ENCODE data around the gene SKI.

Gene SKI

DNA sequence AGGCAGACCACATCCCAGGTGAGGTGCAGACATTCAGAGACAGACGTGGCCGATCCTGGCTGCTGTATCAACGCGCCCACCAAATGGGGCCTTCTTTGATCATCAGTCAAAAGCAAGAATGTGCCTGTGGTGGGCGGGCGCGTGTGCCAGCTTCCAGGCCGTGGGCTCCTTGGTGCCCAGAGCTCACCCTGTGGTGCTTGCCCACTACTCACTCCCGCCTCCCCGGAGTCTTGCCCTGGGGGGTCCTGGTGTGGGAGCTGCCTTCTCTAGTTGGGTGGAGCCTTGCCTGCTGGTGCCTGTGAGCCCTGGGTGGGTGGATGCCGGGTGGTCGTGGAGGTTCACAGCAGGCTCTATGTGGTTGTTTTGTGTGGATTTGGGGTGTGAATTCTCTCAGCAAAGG lies 70.6 kb downstream of the SKI start:
- DNase-seq = no peak

DNA sequence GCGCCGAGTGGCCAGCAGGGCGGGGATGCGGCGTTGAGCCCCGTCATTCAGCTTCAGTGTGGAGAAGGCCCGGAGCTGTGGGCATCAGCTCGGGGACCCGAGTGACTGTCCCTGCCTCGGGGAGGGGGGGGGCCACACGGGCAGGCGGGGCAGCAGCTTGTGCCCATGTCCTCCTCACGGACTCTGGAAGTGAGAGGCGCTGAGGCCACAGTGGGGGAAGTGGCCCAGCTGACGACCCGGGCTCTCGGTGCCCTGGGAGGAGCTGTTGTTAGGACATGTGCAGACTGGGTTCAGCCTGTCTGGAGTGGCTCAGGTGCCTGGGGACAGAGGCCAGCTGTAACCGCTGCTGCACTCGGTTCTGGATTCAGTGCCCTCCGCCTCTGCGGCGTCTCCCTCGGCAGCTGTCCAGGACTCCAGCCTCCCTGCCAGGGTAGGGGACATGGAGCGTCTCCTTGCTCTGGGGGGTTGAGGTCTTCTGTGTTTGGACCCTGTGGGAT lies 71.1 kb downstream of the SKI start:
- no peak for DNase-seq

DNA sequence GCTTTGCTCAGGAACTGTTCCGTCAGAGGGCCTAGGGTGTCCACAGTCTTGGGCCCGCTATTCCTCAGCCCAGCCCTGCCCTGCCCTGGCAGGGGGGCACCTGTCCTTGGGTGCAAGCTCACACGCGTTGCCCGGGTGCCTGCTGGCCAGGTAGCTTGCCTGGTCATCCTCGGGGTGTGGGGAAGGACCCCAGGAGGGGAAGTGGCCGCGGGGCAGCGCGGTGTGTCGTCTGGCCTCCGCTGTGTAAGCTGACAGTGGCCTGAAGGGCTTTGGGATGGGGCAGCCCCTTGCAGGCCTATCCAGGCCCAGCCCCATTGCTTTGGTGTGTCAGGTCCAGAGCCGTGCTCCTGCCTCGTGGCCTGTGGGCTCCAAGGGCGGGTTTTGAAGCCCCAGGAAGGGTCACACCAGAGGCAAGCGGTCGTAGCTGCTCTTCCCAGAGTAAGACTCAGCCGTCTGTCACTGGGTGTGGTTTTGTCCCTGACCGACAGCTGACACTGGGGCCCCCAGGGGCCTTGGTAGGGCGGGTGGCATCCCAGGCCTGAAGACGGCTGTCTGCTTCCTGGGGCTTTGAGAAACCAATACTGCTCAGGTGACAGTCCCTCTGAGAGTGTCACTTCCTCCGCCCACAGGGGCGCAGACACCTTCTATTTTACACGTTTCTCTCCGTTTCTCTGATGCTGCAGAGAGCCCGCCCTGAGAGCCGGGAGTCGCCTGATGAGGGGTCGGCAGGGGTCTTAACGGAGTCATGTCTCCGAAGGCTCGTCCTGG lies 72.1 kb downstream of the SKI start:
- DNase-seq = peak; percentile 76

DNA sequence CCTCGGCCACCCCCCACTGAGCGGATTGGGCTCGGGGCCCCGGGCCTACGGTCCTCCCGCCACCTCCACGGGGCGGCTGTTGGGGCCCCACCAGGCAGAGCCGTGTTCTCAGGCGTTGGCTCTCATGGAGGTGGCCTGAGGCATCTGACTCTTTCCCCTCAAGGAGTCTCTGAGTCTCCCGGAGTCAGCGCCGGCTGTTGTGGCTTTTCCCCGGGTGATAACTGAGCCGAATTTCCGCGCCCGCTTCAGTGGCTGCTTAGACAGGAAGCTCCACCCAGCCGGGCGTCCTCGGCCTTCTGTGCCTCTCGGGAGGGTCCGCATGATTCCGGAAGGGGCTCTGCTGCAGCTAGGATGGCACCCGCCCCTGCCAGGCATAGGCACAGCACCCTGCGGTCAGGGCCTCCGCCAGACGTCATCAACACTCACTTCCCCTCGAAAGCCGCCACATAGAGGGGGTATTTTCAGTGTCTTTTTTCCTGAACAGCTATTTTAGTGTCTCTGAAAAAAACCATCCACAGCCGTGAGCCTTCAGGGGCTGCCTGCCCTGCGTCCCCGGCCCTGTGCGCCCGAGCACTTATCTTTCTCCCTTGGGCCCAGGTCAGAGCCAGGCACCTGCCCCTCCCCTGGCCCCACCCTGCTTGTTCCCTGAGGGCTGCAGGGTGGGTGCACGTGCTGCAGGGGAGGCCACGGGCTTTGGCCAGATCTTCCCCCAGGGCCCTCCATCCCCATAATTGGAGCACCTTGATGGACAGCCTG lies 72.9 kb downstream of the SKI start:
- peak; percentile 96 for DNase-seq

DNA sequence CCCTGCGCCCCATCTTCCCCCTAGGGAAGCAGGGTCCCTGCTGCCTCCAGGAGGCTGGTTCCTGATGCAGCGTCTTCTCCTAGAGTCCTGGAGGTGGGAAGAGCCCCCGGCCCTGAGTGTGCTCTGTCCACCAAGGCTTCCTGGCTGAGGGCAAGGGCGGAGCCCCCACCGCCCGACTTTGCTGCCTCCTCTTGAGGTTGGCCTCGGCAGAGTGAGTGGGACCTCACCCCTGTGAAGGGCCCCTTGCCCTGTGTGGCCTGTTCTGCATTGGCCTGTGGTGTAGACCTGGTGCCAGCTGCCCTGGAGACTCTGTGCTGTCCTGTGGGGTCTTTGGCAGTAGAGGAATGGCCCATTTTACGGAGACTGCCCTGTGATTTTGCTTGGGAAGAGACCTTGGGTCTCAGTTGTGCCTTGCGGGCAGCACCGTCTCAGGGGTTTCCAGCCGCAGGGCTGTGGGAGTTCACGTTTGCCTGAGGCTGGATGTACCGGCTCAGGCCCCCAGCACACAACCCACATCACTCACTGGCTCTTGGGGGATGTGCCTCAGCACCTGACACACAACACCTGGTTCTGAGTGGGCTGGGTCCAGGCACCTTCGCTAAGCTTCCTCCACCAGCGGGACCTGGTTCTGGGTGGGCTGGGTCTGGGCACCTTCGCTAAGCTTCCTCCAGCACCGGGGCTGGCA lies 73.6 kb downstream of the SKI start:
- no peak for DNase-seq

DNA sequence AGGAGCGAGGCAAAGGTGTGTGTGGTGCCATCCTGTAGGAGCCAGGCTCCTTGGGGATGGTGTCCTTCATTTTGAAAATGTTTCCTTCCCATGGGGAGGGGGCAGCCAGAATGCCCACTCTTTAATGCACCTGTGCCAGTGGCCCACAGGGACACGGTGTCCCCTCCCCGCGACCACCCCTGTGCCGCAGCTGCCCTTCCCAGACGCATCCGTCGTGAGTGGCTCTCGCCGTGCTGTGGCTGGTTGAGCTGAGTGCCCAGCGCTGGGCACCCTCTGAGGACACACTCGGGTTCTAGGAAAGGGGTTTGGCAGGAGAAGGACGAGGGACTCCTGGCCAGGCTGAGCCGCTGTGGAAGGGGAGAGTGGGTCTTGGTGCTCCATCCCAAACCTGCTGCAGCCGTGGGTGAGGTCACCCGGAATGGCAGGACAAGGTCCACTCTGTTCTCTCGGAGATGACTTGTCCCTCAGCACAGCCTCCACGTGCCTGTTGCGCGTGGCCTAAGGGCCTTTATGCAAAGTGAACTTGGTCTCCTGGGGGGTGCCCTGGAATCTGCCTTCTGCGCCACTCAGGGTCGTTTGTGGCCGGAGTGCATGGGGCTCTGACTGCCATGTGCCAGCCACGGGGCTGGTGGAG lies 74.3 kb downstream of the SKI start:
- no peak for DNase-seq

DNA sequence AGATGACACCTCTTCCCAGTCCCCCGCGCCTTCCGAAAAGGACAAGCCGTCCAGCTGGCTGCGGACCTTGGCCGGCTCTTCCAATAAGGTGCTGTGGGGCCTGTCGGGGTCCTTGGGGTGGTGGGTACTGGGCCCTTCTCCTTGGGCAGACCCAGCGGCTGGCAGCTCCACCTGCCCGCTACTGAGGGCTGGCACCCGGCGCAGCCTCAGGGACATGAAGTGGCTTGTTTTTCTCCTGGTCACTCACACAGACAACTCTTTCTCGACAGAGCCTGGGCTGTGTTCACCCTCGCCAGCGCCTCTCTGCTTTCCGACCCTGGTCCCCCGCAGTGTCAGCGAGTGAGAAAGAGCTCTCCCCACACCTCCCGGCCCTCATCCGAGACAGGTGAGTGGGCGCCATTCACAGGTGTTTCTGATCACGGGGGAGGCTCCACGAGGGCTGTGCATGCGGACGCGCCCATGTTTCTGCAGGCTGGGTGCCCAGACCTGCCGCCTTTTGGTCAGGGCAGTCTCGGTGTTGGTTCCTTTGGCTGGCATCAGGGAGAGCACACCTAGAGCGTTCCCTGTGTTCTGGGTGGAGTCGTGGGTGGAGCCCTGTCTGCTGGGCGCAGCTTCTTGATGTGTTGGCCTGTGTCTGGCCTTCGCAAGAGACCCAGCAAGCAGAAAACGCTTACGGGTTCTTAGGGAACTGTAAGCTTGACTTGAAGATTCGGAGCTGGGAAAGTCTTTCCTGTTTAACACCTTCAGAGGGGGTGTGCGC lies 75.1 kb downstream of the SKI start:
- DNase-seq = no peak

DNA sequence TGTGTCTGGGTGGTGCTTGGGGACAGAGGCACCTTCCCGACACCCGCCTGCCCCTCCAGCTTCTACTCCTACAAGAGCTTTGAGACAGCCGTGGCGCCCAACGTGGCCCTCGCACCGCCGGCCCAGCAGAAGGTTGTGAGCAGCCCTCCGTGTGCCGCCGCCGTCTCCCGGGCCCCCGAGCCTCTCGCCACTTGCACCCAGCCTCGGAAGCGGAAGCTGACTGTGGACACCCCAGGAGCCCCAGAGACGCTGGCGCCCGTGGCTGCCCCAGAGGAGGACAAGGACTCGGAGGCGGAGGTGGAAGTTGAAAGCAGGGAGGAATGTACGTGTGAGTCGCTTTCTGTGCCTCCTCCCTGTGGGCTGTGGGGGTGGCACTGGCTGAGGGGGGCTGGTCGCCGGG lies 75.7 kb downstream of the SKI start:
- no peak for DNase-seq

DNA sequence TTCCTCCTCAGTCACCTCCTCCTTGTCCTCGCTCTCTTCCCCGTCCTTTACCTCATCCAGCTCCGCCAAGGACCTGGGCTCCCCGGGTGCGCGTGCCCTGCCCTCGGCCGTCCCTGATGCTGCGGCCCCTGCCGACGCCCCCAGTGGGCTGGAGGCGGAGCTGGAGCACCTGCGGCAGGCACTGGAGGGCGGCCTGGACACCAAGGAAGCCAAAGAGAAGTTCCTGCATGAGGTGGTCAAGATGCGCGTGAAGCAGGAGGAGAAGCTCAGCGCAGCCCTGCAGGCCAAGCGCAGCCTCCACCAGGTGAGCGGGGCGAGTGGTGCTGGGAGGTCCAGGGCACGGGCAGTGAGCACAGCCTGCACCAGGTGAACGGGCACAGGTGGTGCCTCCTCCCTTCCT lies 76.2 kb downstream of the SKI start:
- DNase-seq = no peak

DNA sequence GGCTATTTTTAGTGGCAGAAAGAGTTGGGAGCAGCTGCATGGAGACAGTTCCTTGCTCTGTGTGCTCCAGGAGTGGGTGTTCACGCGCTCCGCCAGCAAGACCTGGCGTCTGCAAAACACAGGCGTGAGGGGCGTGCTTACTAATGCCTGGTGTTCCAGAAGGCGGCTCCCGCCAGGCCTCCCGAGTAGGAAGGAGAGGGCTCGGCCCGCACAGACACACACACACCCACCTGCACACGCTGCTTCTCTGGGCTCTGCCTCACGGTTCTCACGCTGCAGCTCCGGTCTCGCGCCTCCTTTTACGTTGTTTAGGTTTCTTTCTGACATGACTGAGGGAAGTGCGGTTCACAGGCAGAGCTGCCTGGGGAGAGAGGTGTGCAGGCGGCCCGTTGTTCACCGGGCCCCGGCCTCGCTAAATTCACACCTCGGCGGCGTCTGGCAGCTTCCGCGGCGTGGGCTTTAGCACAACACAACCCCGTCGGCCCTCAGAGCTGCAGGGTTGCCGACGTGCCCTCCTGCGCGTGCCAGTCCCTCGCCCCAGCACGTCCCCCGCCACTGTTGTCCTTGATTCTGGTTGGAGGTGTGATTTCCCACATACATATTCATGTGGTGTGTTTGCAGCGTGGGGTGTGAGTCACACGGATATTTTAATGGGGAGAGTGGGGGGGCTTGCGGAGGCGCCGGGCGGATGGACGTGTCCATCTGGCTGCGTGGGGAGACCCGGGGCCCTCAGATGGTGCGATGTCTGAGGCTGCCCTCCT lies 77.0 kb downstream of the SKI start:
- DNase-seq = no peak

DNA sequence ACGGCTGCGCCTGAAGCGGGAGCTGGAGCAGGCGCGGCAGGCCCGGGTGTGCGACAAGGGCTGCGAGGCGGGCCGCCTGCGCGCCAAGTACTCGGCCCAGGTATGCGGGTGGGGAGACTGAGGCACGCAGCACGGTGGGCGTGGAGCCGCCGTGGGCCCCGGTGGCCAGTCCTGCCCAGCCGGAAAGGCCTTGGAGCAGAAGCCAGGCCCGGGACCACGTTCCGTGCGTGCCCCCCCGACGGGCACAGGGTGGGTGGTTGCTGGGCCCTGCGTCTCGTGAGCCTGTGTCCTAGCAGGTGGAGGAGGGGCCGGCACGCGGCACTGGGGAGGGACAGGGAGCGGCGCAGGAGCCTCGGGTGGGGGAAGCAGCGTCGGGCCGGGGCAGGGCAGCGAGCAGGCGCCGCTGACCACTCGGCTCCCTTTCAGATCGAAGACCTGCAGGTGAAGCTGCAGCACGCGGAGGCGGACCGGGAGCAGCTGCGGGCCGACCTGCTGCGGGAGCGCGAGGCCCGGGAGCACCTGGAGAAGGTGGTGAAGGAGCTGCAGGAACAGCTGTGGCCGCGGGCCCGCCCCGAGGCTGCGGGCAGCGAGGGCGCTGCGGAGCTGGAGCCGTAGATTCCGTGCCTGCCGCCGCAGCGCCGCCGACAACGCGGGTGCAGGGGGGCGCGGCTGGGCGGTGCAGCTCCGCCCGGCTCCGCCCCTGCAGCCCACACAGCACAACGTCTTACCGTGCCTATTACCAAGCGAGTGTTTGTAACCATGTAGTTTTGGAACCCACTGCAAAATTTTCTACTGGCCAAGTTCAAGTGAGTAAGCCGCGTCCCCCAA lies 78.2 kb downstream of the SKI start:
- DNase-seq = no peak

DNA sequence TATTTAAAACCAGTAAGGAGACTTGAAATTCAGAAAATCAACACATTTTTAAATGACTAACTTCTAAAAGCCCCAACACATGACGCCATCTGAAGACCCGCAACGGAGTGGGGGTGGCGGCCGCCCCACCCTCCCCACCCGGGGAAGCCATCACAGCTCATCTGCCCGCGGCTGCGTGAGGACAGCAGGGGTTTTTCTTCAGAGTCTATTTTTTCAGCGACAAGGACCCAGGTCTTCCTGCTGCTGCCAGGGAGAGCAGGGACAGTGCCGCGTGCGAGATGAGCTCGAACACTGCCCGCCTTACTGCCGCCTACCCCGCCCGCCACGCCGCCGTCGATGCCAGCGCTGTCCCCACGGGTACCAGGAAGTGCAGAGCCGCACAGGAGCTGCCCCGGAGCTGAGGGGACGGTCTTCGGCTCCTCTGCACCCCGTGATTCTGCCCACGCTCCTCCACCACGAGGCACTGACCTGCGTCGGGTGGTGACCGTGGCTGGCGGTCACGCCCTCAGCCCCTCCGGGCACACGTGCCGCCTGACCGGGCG lies 79.0 kb downstream of the SKI start:
- no peak for DNase-seq

DNA sequence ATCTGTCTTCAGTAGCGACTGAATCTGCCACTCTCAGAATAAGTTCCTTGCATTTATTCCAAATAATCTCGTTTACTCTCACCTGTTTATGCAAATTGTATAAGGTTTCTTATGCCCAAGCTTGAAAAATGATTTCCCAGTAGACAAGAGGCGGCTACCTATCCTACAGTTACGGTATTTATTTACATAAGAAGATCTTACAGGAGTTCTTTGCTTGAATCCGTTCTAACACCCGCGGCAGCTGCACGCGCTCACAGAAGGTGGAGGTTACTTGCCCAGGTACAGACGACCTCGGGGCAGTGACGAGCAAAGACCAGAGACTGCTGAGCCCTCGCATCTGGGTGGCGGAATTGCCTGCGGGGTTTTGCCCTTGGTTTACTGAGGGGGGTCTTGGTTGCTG lies 79.9 kb downstream of the SKI start:
- DNase-seq = no peak

DNA sequence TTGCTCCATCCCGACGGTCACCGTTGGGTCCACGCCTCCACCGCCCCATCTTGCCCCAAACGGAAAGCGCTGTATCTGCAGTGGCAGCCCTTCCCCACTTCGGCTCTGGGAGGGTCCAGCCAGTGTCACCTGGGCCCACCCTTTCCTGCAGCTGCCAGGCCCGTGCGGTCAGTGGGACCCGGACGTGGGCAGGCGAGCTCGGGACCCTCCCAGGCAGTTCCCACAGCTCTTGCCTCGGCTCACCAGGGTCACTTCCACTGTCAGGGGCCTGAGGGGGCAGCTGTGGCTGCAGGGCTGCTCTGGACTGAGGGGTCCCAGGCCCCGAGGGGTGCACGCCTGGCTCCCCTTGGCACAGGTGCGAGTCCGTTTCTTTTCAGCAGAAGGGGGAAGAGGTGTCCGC lies 80.7 kb downstream of the SKI start:
- no peak for DNase-seq

DNA sequence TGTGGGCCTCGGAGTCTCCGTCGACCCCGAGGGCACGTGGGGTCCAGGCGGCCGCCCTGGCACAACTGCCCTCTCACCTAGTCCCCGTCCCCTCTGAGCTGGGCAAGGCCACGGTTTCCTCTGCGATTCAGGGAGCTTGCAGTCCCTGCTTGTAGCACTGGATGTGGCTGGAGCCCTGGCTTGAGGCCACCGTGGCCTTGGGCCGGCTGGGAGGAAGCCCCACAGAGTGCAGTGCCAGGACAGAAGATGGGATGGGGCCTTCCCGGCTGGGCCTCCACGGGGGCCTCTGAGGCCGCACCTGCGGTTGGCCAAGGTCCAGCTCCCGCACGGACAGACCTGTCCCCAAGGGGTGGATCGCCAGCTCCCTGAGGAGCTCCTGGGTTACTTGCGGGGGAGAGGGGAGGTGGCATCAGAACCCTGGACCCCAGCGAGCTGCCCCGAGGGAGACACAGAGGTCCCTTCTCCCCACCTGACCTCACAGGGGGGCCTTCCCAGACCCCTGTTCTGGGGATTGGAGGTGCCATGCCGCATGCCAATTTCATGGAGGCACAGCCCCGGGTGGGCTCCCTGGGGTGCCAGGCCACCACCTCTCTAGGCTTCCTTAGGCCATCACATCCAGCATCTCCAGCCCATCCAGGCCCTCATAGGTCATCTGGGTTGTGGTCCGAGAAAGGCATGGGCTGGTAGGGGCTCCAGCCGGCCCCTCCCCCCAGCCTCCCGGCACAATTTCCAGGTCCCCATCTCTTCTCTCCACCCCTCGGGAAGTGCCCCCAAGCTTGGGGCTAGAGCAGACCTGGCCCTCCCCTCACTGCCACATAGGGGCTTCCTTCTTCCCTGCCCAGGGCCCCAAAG lies 82.4 kb downstream of the SKI start:
- no peak for DNase-seq

DNA sequence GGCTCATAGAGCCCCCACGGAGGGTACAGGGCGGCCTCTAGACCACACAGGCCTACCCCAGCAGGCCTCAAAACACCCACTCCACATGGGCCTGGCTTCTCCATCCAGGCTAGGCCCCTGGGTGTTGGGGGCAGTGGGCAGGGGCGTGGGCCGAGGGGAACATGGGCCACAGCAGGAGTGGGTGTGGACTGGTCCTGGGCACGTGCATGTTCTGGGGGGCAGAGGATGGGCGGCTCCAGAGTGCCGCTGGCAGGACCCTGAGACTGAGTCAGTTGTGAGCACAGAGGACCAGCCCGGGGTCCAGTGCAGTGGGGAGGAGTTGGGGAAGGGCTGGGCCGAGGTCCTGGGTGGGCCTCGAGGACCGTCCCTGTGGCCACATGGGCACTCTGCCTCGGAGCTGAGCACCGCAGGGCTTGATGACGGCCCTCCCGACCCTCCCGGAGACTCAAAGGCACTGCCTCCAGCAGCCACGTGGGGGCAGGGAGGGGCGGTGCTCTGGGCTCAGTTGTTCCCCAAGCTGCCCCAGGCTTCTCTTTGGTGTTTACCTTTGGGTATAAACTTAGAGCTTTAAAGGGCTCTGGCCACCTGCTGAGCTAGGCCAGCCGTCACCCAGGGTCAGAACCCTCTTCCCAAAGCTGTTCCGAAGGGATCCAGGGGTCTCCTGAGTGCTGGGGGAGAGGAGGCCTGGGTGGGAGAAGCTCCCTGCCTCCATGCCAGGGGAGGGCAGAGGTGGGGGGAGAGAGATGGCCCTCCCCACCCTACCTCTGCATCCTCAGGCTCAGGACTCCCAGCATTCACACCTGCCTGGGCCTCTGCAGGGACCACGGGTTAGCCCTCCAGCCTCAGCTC lies 83.3 kb downstream of the SKI start:
- DNase-seq = peak; percentile 71

DNA sequence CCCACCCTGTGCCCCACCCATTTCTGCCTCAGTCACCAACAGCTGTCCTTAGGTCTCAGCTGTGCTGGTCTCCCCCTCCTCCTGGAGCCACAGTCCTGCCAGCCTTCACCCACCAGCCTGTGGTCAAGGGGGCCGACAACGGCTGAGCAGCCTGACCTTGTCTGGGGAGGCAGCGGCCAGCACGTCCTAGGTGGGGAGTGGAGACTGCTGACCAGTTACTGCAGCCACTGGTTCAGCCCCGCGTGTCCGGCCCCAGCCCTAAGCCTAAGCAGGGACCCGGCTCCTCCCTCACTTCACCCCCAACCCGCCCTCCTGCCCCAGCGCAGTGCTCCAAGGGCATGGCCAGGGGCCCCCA lies 84.0 kb downstream of the SKI start:
- DNase-seq = no peak

DNA sequence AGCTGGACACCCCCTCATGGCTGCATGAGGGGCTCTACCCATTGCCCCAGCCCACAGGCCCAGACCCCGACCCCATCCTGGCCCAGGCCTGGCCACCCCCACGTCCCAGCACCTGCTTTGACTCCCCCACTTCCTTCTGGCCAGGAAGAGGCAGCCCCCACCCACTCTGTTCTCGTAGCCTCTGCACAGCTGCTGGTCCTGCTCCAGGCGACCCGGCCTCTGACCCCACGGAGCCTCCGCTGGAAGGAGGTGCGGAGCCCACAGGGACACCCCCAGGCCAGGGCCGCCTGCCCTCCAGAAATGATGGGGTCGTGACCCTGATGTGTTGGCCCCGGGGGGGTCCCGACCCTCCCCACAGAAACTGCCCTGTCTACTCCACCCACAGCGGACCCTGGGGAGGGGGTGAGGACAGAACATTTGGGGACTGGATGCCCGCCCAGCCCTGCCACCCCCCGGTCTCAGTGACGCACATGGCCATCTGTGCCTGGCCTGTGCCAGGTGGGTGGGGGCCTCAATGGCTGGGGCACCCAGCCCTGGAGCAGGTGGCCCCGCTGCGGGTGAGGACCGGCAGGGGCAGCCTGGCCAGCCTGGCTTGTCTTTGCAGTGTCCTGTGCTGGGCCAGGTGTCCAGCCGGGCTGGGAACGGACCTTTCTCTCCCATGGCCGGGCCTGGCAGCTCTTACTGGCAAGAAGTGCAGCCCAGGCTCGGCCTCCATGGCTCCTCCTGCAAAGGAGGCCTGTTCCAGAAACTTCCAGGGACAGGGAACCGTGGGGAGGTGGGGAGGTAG lies 84.6 kb downstream of the SKI start:
- DNase-seq = no peak

All from CD4-positive, alpha-beta T cell treated with Interleukin-6 for 4 hours (primary cell).